Left forelimb (tissue), 1 donor: ENCODE data around the gene COG3.

Source experiments
- DNase-seq: peaks from one replicate; pipeline ENCODE4 v3.0.0-alpha.2; 2018; ENCODE audit warnings: low spot score

COG3 gene

DNA sequence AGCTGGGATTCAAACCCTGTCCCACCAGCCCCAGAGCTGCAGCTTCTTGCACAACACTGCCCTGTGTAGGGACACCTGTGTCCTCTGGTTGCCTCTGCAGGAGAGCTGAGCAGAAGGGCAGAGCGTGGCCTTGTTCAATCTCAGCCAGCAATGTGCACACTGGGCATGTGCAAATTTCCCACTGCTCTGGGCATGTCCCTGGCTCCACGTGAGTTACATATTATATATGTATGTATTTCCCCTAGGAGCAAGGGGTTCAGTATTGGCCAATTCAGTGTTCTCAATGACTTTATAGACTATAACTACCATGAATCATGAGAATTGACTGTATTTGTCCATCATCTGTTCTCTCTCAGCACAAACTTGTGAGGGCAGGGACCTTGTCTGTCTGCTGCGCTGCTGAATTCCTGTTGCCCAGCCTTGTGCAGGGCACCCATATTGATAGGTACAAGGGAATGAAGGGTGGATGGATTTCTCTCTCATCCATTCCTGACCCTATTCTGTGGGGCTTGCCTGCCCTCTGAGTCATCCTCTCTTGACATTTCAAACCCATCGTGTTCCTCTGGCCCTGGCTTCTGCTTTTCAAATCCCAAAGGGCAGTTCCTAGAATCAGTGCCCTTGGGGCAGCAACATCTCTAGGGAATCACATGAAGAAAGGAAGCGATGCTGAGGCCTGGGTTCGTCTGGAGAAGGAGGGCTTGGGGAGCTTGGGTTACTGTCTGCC, 81.1 kb downstream of the COG3 start:
- no peak for DNase-seq

DNA sequence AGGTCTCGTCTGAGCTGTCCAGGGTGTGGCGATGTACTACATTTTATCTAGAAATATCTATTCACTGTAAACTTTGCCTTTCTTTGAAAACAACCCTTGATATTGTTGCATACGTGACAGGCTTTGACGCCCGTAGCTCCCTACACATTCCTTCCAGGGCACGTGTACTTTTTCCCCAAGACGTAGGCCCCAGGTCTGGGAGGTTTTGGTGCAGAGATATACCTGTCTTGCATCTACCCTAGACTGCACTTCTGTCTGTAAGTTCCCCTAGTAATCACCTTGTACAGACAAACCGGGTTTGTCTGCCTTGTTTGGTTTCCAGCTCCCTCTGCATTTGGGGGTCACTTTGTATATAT, 81.6 kb downstream of the COG3 start:
- DNase-seq, result no peak

DNA sequence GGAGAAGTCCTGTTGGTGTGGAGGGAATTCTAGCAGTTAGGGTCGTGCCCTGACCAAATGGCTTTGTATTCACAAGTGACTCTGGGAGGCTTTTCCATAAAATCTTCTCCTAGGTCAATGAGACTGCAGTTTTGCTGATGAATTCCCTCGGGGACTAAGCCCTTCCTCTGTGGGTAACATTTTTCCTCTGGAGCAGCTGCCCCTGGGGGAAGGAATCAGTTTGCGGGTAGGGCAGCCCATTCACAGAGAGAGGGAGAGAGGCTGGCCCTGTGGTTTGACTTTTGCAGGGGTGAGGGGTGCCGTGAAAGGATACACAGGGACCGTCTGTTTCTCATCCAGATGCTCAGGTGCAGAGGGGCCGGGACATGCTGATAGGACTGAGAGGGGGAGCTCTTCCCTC, 83.5 kb downstream of the COG3 start:
- DNase-seq, result no peak

DNA sequence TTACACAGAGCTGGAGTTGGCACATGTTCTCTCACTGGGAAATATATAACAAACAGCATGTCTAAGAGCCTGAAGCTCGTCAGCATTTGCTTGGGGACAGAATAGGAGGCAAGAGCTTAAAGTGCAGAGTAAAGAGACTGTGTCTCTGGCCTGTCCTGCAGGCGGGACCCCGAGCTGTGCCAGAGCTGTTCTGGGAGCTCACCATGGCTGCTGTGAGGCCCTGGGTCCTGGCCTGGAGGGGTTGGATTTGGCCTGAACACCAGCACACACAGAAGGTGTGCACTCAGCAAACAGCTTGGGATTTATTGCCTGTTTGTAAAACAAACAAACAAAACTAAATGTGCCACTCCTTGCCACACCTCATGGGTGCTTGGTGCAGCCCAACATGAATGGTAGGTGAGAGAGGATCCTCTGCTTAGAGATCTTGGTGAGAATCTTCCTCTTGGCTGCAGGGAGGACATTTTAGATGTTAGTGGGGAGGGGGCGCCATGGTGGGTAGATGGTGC, 89.9 kb downstream of the COG3 start:
- DNase-seq, result no peak

DNA sequence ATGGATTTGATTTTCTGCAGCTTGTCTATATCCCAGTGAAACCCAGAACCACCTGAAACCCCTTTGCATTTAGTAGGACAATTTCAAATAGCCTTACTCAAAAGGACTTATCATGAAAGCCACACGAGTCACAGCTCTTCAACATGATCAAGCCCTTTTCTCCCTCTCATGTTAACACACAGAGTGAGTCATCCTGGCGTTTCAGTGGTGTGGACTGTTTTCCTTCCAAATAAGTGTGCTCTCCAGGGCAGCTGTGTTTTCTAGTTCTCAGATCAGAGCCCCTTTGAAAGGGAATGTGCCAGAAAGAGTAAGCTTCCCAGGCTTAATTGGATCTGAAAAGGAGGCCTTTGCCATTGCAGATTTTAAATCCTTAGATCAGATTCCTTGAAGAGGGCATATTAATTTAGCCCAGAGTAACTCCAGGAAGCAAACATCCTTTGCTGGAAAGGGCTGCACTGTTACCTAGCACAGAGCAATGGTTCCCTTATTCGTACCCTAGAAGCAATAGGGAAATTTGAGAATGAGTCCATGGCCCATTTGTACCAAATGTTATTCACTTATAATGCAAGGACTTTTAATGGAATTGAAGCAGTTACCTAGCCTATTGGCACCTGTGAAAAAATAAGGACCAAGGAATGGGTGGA, 99.5 kb downstream of the COG3 start:
- DNase-seq, result no peak

DNA sequence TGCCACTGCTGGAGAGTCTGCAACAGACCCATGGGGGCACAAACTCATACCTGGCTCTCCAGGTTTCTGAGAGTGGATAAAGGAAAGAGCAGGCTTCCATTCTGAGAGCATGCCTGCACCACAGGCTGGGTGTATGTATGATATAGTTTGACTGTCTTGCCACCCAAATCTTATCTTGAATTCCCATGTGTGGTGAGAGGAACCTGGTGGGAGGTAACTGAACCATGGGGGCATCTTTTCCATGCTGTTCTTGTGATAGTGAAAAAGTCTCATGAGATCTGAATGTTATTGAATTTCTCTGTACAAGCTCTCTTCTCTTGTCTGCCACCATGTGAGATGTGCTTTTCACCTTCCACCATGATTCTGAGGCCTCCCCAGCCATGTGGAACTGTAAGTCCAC, 100.6 kb downstream of the COG3 start:
- DNase-seq, result no peak

DNA sequence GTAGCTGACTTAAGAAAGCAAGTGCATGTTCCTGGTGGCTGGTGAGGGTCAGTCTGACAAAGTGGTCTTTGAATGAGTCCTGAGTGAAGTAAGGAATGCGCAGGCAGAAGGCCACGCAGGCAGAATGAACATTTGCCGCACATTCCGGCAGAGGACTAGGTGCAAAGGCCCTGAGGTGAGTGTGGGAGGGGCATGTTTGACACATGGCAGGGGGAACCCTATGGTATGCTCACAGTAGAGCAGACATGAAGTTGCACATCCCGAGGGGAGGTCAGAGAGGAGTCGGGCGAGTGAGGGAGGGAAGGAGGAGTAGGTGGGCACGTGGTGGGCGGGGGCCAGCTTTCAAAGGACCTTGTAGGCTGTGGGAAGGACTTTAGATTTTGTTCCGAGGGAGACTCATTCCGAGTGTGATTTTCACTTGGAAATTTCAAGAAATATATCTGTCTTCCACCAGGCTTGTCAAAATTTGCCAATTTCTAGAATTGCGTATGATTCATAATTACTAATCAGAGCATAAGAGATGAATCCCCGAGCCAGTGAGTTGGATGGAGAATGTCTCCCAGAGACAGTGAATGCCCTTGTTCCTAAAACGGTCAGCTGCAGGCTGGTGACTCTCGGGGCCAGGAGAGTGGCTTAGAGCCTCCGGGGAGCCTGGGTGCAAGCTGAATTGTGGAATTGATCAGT, 110.5 kb downstream of the COG3 start:
- DNase-seq, result no peak

DNA sequence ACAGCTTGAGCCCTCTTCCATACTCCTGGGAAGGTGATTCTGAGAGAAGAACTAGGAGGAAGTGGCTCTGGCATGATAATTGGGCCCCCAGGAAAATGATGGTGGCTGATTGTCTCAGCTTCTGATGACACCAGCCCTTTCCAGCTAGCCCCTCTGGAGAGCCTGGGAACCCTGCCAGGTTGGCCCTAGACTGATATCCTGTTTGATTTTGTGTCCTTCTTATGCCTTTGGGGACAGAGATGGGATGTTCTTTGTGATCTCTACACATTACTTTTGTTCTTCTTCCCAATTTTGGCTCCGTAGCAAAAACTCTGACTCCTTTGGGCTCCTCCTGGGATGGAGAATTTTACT, 111.1 kb downstream of the COG3 start:
- no peak for DNase-seq

DNA sequence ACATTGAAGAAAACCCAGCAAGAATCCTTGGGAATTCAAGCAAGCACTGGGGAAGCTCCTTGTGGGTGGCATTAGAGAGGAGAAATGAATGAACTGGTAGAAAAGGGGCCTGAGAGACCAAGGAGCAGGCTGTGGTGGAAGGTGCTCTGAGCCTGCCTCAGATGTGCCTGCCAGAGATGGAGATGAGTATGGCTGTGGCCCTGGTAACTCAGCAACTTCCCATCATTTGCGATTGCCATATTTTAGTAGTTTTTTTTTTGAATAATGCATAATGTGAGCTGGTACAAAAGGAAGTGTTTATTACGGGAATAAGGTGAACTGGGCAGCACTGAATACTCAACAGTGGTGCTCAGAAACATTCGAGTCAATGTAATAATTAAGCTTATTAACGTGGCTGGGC, 111.7 kb downstream of the COG3 start:
- DNase-seq, result no peak

DNA sequence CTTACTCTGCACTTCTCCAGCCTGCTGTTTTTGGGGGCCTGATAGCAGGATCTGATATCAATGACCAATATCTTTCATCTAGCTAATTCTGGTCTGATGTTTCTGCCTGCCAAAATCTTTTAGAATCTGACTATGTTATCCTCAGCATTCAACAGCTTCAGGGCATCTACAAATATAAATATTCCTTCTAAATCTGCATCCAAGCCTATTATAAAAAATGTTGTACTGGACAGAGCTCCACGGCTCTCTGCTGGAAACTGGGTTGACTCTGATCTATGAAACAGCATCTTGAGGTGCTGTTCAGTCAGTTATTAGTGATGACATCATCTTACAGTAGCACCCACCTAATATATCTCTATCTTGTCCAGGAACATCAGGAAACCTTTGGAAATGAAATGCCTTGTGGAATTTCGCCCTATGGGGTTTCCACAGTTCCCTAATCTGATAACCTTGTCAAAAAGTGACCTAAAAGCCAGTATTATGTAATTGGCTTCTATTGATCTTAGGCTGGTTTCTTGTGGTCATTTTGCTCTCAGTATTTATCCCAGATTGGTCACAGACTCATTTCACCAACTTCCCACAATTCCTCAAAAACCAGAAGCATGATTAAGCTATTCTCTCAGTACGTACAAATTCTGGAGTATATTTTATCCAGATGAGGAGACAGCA, 117.8 kb downstream of the COG3 start:
- no peak for DNase-seq

DNA sequence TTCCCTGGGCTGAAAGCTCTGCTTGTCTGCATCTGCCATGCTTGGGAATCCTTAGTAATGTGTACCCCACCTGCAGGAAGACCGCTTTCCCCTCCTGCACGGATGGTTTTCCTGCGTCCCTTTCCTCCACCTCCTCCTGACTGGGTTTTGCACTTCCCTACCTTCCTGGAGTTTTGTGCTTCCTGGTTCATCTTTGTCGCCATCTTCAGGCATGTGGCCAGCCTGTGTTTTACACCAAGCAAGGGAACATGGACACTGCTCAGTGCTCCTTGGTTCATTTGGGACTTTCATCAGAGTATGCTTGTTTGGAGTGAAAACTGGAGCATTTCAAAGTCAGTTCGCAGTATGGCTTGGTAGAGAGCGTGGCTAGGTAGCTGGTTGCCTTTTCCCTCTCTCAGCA, 120.1 kb downstream of the COG3 start:
- no peak for DNase-seq
